ENCODE measurements around the gene KCNAB2.
A peak's percentile ranks its signal among the peaks of the same experiment; 100 is the strongest.

KCNAB2 gene

DNA sequence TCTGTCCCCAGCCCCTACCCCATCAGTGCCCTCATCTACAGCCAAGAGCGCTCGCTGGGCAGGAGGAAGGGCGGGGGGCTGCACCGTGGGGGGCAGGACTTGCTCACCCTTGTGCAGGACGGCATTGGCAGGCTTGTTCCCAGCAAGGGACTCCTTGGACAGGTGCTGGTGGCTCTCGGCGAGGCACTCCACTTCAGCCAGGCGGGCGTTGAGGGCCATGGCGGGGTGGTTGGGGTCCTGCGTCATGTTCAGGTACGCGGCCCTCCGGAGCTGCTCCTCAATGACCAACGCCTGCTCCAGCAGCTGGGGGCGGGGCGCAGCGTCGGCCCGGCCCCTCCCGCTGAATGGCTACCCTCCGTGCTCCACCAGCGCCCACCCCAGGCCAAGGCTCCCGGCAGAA is 64.0 kb downstream of the KCNAB2 start:
- DNase-seq (ENCODE audit: low spot score) = no peak

DNA sequence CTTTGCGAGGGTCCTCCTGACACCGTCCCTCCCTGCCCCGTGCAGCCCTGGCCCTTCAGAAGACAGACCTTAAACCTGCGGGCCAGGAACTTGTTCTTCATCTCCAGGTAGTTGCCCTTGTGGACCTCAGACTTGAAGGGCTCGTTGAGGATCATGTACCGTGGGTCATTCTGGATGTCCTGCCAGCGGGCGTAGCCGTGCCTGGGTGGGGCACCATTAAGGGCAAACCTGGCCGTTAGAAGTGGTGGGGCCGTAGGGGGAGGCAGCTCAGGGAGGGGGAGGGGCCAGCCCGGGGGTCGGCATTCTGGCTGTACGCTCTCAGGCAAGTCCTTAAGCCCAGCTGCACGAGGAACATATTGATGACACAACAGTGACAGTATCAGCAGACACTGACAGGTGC is 64.6 kb downstream of the KCNAB2 start:
- DNase-seq (ENCODE audit: low spot score) = no peak

DNA sequence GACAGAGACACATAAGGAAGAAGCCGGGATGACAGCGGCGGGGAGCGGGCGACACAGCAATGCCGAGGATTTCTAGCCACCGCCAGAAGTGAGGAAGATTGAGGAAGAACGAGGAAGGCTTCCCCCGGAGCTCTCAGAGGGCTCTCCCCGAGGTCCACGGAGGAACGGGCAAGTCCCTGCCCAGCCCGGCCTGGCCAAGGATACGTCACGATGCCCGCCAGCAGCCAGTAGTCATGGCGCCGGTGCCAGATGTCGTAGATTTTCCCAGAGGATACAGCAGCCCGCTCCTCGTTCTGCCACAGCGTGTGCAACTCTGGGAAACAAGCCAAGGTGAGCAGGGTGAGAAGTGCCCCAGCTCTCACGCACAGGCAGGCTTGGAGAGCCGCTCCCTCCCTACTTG is 65.9 kb downstream of the KCNAB2 start:
- peak; percentile 77 for DNase-seq (ENCODE audit: low spot score)

DNA sequence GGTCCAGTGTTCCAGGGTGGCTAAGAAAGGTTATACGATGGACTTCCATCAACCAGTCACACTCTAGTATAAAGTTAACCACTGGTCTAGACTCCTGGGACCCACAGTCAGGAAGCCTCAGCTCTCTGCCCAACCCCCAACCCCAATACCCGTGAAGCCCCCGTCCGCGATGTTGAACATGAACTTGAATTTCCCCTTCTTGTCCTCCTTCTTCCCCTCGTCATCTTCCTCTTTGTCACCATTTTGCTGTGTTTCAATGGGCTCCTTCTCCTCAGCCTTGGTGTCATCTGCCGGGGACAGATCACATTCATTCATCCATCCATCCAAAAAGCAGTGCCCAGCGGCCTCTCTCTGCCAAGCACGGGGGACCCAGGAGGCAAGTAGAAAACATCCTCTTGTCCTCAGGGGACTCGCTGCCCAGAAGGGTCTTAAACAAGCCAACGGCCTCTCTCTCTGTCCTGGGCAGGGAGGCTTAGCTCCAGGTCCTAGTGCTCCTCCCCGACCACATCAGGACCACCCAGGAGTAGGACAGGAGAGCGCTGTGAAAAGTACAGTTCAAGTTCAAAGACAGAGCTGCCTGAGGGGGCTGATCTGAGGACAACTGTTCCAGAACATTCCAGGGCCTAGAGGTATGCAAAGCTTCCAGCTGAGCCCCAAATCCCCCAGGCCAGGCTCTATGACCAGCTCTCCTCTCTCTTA is 66.5 kb downstream of the KCNAB2 start:
- DNase-seq (ENCODE audit: low spot score) = no peak

DNA sequence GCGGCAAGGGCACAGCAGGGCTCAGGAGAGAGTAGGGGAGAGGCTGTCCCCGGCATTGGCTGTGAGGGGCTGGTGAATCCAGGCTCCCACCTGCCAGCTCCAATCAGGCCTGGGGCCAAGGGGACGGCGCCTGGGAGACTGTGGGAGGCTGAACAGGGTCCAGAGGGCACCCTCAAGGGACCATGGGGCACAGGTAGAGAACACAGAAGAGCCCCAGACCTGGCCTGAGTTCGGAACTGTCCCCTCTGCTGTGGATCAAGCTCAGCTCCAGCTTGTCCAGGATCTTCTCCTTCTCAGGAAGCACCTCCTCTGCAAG is 67.0 kb downstream of the KCNAB2 start:
- no peak for DNase-seq (ENCODE audit: low spot score)

DNA sequence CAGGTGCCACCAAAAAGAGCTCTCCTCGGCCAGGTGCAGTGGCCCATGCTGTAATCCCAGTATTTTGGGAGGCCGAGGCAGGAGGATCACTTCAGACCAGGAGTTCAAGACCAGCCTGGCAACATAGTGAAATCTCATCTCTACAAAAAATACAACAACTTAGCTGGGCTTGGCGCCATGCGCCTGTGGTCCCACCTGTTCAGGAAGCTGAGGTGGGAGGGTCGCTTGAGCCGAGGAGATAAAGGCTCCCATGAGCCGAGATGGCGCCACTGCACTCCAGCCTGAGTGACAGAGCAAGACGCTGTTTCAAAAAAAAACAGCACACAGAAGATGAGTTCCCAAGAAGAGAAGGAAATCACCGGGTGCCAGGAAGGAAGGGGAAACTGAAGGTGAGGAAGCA is 67.4 kb downstream of the KCNAB2 start:
- no peak for DNase-seq (ENCODE audit: low spot score)

DNA sequence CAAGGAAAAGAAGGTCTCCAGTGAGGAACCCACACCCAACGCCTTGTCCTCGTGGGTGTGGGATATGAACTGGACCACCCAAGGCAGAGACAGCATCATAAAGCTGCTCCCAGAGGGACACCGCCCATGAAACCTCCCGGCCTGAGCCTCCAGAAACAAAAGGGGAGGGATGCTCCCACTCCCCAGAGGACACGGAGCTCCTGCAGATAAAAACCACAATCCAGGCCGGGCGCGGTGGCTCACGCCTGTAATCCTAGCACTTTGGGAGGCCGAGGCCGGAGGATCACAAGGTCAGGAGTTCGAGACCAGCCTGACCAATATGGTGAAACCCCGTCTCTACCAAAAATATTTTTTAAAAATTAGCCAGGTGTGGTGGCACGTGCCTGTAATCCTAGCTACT is 68.1 kb downstream of the KCNAB2 start:
- DNase-seq (ENCODE audit: low spot score) = no peak

DNA sequence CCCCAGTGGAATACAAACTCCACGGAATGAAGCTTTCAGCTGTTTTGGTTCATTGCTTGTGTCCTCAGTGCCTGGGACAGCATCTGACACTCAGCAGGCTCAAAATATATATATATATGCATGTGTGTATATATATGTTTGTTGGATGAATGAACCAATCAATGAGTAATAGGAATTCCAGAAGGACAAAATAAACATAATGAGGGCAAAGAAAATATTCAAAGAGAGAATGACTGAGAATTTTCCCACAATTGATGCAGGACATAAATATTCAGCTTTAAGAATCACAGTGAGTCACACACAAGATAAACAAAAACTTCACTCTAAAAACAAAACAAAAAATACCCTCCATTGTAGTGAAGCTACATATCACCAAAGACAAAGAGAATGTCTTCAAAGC is 70.4 kb downstream of the KCNAB2 start:
- DNase-seq (ENCODE audit: low spot score) = no peak

DNA sequence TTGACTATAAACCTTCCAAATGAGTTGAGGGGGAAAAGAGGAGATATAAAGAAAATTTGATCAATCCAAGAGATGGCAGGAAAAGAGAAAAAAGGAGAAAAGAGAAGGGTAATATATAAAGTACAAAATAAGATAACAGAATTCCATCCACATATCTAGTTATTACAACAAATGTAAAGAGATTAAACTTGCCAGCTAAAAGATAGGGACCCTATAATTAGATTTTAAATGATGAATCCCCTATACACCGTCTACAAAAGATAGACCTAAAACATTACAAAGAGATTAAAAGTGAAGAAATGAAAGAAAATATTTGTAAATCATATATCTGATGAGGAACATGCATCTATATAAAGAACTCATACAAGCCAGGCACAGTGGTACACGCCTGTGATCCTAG is 71.4 kb downstream of the KCNAB2 start:
- DNase-seq (ENCODE audit: low spot score) = no peak

DNA sequence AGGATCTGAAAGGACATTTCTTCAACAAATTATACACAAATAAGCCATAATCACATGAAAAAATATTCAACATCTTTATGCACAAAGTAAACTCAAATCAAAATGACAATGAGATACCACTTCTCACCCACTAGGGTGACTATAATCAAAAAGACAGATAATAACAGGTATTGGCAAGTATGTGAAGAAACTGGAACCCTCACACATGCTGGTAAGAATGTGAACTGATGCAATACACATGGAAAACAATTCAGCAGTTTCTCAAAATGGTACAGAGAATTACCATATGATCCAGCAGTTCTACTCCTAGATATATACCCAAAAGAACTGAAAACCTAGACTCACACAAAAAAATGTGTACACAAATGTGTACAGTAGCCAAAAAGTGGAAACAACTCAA is 71.9 kb downstream of the KCNAB2 start:
- DNase-seq (ENCODE audit: low spot score) = no peak

DNA sequence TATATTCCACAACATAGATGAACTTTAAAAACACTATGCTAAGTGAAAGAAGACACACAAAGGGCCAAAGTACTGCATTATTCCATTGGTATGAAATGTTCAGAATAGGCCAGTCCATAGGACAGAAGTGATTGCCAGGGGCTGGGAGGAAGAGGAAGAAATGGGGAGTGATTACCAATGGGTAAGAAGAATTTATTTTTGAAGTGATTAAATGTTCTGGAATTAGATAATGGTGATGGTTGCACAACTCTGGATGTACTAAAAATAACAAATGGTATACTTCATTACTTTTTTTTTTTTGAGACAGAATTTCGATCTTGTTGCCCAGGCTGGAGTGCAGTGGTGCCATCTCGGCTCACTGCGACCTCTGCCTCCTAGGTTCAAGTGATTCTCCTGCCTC is 72.7 kb downstream of the KCNAB2 start:
- no peak for DNase-seq (ENCODE audit: low spot score)

DNA sequence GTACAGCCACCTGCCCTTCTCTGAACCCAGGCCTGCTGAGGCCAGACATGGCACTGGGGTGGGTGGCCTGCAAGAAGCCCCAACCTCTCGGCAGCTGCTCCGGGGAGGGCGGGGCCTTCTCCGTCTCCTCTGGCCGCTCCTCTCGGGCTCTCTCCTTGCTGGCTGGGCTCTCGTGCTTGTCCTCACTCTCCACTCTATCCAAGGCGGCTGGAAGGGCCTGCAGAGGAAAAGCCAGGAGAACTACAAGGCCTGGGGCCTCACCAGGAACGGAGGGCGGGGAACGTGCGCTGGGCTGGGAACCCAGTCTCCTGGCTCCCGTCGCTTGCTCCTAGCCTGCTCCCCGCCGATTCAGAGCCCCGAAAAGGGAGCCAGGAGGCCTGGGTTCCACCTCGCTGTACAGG is 75.3 kb downstream of the KCNAB2 start:
- DNase-seq (ENCODE audit: low spot score) = no peak

DNA sequence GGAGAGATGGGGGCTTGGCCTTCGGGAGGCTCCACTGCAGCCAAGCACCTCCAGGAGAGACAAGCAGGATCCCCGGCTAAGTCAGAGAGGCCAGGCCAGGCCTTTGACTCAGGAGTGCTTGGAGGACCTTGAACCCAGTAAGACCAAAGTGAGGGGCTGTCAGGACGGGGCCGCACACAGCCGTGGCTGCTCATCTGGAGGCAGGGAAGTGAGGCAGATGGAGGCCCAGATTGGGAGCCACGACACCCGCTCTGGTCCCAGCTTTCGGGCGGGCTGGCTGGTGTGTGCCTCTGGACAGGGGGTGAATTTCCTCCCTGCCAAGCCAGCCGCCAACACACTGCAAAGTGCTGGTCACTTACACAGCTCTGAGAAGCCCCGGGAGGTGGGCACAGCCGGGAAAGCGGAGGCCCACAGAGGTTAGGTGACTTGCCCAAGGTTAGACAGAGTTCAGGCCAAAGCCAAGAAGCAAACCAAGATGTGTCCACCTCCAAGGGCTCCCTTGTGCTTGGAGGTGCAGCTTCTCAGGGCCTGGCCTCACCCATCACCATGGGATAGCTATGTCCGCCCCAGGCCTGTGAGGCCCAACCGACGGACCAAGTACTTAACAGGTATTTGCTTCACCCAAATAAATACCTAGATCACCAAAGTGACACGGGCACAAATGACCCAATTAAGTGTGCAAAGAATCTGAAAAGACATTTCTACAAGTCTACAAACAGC is 76.1 kb downstream of the KCNAB2 start:
- DNase-seq (ENCODE audit: low spot score) = no peak

DNA sequence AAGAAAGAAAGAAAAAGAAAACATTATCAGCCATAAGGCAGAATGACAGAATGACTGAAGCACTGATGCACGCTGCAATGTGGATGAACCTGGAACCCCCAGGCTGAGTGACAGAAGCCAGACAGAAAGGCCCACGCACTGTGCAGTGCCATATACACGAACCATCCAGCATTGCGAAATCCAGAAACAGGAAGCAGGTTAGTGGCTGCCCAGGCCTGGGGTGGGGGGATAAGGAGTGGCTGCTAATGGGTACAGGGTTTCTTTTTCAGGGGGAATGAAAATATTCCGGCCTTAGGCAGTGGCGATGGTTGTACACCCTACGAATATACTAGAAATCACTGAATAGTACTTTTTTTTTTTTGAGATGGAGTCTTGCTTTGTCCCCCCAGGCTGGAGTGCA is 77.4 kb downstream of the KCNAB2 start:
- no peak for DNase-seq (ENCODE audit: low spot score)

DNA sequence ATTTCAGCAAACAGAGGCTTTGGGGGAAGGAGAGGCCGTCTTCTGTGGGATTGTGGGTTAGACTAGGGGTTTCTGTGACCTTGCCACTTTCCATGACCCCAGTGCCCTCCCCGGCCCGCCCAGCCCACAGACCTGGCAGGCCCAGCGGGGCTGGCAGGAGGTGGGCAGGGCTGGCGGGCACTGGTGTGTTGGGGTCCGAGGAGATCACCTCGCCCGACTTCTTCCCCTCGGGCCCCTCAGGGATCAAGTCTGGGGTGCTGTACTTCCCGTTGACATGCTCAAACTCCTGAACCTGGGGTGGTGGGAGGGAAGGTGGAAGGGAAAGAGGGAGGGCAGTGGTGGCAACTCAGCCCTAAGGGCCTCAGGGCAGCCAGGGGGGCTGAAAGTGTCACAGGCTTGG is 78.1 kb downstream of the KCNAB2 start:
- DNase-seq (ENCODE audit: low spot score) = no peak

DNA sequence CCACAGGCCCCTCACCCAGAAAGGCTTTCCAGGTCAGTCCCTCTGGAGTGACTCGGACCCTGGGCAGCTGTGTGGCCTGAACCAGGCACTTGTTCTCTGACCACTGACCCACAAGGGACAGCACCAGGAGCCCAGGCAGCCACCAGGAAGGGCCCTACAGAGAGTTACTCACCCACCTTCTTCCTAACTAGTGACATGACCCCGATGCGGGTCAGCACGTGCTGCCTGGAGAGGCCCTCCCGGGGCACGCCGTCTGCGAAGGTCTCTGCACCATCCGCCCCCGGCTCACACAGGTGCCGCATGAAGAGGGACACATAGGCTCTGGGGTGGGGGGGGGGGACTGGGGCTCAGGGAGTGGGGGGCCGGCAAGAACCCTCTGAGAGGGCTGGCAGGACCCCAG is 78.7 kb downstream of the KCNAB2 start:
- DNase-seq (ENCODE audit: low spot score) = no peak

DNA sequence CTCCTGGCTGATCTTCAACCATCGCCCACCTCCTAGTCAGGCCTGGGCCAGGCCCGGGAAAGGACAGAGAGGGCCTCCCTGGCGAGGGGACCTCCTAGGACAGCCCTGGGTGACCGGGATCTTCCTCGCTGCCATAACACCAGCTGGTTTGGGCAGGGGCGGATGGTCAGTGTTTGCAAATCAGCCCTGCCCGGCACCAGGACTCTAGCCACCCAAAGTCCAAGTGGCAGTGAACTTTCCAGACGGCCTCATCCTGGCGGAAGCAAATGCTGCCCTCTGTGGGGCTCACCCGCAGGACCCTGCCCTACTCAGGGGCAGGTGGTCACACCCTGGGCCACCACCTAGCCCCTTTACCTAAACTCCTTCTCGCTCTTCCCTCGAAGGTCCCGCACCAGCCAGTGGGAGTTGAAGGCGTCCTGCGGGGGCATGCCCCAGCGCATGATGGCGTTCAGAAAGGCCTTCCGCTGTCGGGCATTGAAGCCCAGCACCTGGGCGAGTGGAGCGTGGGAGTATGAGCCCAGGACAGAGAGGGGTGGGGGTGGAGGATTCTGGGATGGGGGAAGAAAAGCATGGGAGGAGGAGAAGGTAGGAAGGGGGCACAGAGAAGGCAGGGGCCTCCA is 79.2 kb downstream of the KCNAB2 start:
- DNase-seq (ENCODE audit: low spot score) = no peak

DNA sequence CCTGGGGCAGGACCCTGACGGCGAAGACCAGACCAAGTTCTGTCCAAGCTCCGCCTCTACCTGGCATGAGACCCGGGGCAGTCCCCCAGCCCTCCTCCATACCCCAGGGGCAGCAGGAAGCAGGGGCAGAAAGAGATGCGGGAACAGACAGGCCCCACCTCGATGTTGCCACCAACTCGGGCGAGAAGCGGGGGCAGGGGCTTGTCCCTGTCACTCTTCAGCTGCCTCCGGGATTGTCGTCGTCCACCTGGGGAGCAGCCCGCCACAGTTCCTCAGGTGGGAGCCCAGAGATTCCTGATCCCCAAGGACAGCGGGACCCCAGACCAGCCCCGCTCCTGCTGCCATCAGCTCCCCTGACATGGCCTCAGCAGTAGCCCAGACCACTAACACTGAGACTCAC is 79.7 kb downstream of the KCNAB2 start:
- DNase-seq (ENCODE audit: low spot score) = no peak

DNA sequence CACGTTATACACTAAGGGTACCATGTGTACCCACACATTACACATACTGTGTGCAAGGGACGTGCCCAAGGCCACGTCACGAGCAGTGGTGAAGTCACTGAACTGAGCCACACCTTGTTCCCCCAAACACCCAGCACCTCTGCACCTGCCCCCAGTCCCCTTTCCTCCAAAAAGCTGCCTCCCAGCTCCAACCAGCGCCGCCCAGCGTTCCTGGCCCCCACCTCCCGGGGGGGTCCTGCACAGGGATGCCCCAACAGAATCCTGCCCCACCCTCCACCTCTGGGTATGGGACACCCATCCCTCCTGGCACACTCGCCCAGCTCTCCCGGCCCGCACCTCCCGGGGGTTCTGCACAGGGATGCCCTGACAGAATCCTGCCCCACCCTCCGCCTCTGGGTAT is 80.3 kb downstream of the KCNAB2 start:
- no peak for DNase-seq (ENCODE audit: low spot score)

DNA sequence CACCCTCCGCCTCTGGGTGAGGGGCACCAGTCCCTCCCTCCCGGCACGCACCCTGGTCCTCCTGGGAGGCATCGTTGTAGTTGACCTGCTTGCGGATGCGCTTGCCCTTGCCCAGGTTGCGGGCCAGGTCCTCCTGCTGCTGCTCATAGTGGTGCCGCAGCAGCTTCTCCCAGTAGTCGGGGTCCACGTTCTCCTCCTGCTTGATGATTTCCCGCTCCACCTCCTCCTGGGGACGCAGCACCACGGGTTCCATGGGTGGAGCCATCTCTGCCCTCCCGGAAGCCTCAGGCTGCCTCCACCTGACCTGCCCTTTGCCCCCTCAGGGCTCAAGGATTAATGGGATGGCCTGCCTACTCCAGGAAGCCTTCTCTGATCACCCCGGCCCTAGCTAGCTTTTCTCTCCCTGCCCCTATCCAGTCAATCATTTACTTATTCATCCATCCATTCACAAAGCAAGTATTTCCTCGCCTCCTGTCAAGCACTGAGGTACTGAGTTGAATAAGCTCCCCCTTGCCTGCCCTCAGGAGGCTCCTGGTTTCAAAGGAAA is 80.9 kb downstream of the KCNAB2 start:
- no peak for DNase-seq (ENCODE audit: low spot score)

DNA sequence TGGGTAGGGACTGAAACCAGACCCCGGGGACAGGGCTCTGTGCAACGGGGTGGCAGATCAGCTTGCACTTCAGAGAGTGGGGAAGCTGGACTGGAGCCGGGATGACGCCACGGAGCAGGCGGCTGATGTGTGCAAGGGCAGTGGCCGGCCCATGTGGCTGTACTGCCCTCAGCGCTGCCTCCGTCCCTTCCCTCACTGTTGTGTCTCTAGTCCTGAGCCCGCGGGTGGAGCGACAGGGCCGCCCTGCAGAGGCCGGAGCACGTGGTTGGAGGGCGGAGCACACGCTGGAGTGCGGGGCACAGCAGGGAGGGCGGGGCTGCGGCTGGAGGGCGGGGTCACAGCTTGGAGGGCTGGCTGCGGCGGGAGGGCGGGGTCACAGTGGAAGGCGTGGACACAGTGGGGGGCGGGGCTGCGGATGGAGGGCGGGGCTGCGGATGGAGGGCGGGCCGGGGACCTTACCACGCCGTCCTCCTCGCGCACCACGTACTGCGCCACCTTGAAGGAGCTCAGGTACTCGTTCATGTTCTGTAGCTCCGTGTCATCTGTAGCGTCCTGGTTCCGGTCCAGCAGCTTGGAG is 82.0 kb downstream of the KCNAB2 start:
- no peak for DNase-seq (ENCODE audit: low spot score)

DNA sequence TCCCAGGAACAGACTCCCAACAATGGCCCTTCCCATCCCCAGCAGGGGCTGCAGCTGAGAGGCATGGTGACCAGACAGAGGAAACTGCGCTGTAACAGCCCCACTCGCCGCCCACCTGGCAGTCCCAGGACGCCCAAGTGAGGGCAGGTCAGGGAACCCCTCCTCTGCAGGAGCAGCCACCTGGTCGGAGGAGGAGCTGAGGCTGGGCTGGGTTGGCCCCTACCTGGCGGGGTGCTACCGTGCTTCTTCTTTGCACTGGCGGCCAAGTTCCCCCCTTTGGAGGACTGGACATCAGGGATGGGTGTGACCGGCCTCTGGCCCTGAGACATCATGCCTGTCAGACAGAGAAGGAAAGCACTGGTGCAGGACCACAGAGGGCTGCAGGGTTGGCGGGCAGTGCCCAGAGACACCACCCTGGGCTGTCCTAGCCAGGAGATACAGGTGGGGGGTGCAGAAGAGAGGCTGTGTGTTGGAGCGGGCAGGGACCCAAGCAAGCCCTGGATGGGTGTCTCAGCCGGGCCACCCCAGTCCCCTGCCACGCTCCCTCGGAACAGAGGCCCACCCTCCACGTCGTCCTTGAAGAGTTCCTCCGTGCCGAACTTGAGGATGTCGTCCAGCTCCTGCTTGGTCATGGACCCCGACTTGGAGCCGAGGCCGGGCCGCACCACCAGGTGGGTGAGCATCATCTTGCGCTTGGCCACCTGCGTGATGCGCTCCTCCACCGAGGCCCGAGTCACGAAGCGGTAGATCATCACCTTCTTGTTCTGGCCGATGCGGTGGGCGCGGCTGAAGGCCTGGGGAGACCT is 82.8 kb downstream of the KCNAB2 start:
- no peak for DNase-seq (ENCODE audit: low spot score)

Data from D341Med (cell line).